ENCODE measurements around the gene C2CD5. TPM values are rescaled to one million over a fixed set of nuclear protein-coding genes. Genes with fewer than 3 reads are reported as not detected.

The C2CD5 gene
- polyA plus RNA-seq, 1 of the 3 experiments (the other 2 are of a cell fraction), result 9.2 TPM

GRCh38 chr12:22588817-22589216 is 44.5 kb upstream of the C2CD5 start:
- Histone ChIP-seq H3K27me3 (ENCODE audit: insufficient read depth) (no peaks in the 10 kb centered on the region), H3K4me1 (ENCODE audit: control insufficient read depth in 1 of 2, insufficient read depth in 2 of 2, low read depth in 1 of 2, low read length in 1 of 2) (no peaks in the 10 kb centered on the region), H3K4me3 (ENCODE audit: low read depth in 2 of 2, low read length in 1 of 2) (no peak overlapping the region), H3K9me2 (no peaks in the 10 kb centered on the region), H4K20me1 (ENCODE audit: insufficient read depth) (no peaks in the 10 kb centered on the region), H3K79me2 (ENCODE audit: insufficient read depth) (no peaks in the 10 kb centered on the region), H3K27ac (ENCODE audit: low read depth in 2 of 2, low read length in 1 of 2) (no peak overlapping the region), H3K9me3 (no peaks in the 10 kb centered on the region), H3K9ac (no peak overlapping the region), H3K36me3 (replicated peaks in 1 of 2; ENCODE audit: control insufficient read depth in 1 of 2, insufficient read depth in 2 of 2, low read length in 1 of 2) (no peaks in the 10 kb centered on the region), H3F3A (replicated peaks; ENCODE audit: insufficient read depth) (no peaks in the 10 kb centered on the region), H3K4me2 (no peak overlapping the region), H2AFZ (ENCODE audit: low read depth) (no peak overlapping the region)
- no peak for DNase-seq
- WGBS (ENCODE audit: low lambda C conversion rate), result 54% methylated on average over 4 of the region's 4 CpGs
- ChIA-PET POLR2A (interaction anchor here (0.8 kb wide), 1 partner anchor 11 kb away, joined by 3 read pairs; no protein-coding TSS in a partner anchor), CTCF (interaction anchor here (1.3 kb wide), 1 partner anchor 19 kb away, joined by 3 read pairs; no protein-coding TSS in a partner anchor)
- TF ChIP-seq PBX3 (IDR thresholded peaks at IDR 0.05), result no peak
- no peak for TF ChIP-seq RXRA (IDR thresholded peaks at IDR 0.05; ENCODE audit: borderline replicate concordance, low read depth)
- no peak for TF ChIP-seq MAX (IDR thresholded peaks at IDR 0.05; ENCODE audit: low read depth)
- no peak for TF ChIP-seq GABPA (IDR thresholded peaks at IDR 0.05; ENCODE audit: low read depth)

GRCh38 chr12:22578328-22578727 is 34.0 kb upstream of the C2CD5 start:
- Histone ChIP-seq H3K4me1 (ENCODE audit: control insufficient read depth in 1 of 2, insufficient read depth in 2 of 2, low read depth in 1 of 2, low read length in 1 of 2) (no peaks in the 10 kb centered on the region), H3K27ac (ENCODE audit: low read depth in 2 of 2, low read length in 1 of 2) (no peak overlapping the region), H3K9me2 (no peaks in the 10 kb centered on the region), H3F3A (replicated peaks; ENCODE audit: insufficient read depth) (no peaks in the 10 kb centered on the region), H3K36me3 (replicated peaks in 1 of 2; ENCODE audit: control insufficient read depth in 1 of 2, insufficient read depth in 2 of 2, low read length in 1 of 2) (no peaks in the 10 kb centered on the region), H3K4me3 (ENCODE audit: low read depth in 2 of 2, low read length in 1 of 2) (no peak overlapping the region), H2AFZ (ENCODE audit: low read depth) (no peak overlapping the region), H3K27me3 (ENCODE audit: insufficient read depth) (no peaks in the 10 kb centered on the region), H3K79me2 (ENCODE audit: insufficient read depth) (no peaks in the 10 kb centered on the region), H3K4me2 (no peak overlapping the region), H3K9me3 (no peaks in the 10 kb centered on the region), H4K20me1 (ENCODE audit: insufficient read depth) (no peaks in the 10 kb centered on the region), H3K9ac (no peak overlapping the region)
- no peak for TF ChIP-seq JUND (IDR thresholded peaks at IDR 0.05)
- no peak for TF ChIP-seq TEAD4 (IDR thresholded peaks at IDR 0.05; ENCODE audit: borderline replicate concordance, insufficient read depth)
- TF ChIP-seq PBX3 (IDR thresholded peaks at IDR 0.05), result no peak
- no peak for TF ChIP-seq IRF3 (IDR thresholded peaks at IDR 0.05; ENCODE audit: low read depth, low read length)
- DNase-seq, result no peak
- 87% methylated on average over 3 of the region's 3 CpGs for WGBS (ENCODE audit: low lambda C conversion rate)
- POLR2A ChIA-PET, result no interaction called here
- CTCF ChIA-PET, result no interaction called here

- Histone ChIP-seq H3K9ac (no peak overlapping the region), H3K27ac (ENCODE audit: low read depth in 2 of 2, low read length in 1 of 2) (no peak overlapping the region), H3K27me3 (ENCODE audit: insufficient read depth) (no peaks in the 10 kb centered on the region), H3K36me3 (replicated peaks in 1 of 2; ENCODE audit: control insufficient read depth in 1 of 2, insufficient read depth in 2 of 2, low read length in 1 of 2) (no peaks in the 10 kb centered on the region), H3K4me3 (ENCODE audit: low read depth in 2 of 2, low read length in 1 of 2) (no peak overlapping the region), H3K4me1 (ENCODE audit: control insufficient read depth in 1 of 2, insufficient read depth in 2 of 2, low read depth in 1 of 2, low read length in 1 of 2) (no peaks in the 10 kb centered on the region), H3F3A (replicated peaks; ENCODE audit: insufficient read depth) (no peaks in the 10 kb centered on the region), H3K4me2 (no peak overlapping the region), H3K9me2 (no peaks in the 10 kb centered on the region), H2AFZ (ENCODE audit: low read depth) (no peak overlapping the region), H4K20me1 (ENCODE audit: insufficient read depth) (no peaks in the 10 kb centered on the region), H3K9me3 (no peaks in the 10 kb centered on the region), H3K79me2 (ENCODE audit: insufficient read depth) (no peaks in the 10 kb centered on the region)
- CTCF ChIA-PET, result interaction anchor here (0.6 kb wide), 1 partner anchor 119 kb away, joined by 3 read pairs; no protein-coding TSS in a partner anchor
- 89% methylated on average over 1 of the region's 1 CpG for WGBS (ENCODE audit: low lambda C conversion rate)
- no peak for DNase-seq
- POLR2A ChIA-PET, result no interaction called here
- TF ChIP-seq PBX3 (IDR thresholded peaks at IDR 0.05) (no peak), FOXJ3 (CRISPR knock-in tag; IDR thresholded peaks at IDR 0.05) (no peak), POLR2AphosphoS5 (IDR thresholded peaks at IDR 0.05; ENCODE audit: low read depth, low read length) (no peak), TAF1 (IDR thresholded peaks at IDR 0.05; ENCODE audit: borderline replicate concordance, low read depth, low read length) (no peak), FOSL2 (IDR thresholded peaks at IDR 0.05; ENCODE audit: borderline replicate concordance, low read depth) (no peak), CTCF (IDR thresholded peaks at IDR 0.05) (no peak)
Observed at GRCh38 chr12:22577667-22578066, 33.3 kb upstream of the C2CD5 start.

Data from SK-N-SH (cell line).